H1 (cell line): Measurements from ENCODE around the gene PGPEP1. TPM values are rescaled to one million over a fixed set of nuclear protein-coding genes. Genes with fewer than 3 reads are reported as not detected.

ENCODE experiments used
- CTCF ChIA-PET: fragments of 300-600 bp; sonication (Branson Sonifier 250); formaldehyde crosslinking; loops from one replicate; lab custom pipeline; 2021; ENCODE audit not compliant: partially characterized antibody; lab: Charles Lee
- POLR2A ChIA-PET: fragments of 300-600 bp; sonication (Branson Sonifier 250); formaldehyde crosslinking; loops from one replicate; lab custom pipeline; 2021; ENCODE audit warnings: inconsistent platforms; ENCODE audit not compliant: partially characterized antibody; lab: Charles Lee
- DNase-seq, 2 experiments: peaks; one replicate each; pipeline versions ENCODE4 v3.0.0 to v3.0.0-alpha.2; 2010 to 2022; ENCODE audit warnings: low spot score in 2 of 2, low read depth in 1 of 2, mixed read lengths in 1 of 2
- FAIRE-seq: peaks from 2 replicates; lab custom pipeline; 2011; peaks lifted over from hg19 to GRCh38; lab: Jason Lieb, UNC
- H2AFZ ChIP-seq: 2 replicates; pipeline ENCODE4 v1.8.1; 2012; ENCODE audit warnings: low read length, inconsistent platforms
- H2AK5ac ChIP-seq: 2 replicates; pipeline ENCODE4 v1.6.1; 2013; ENCODE audit warnings: low read depth, low read length
- H2BK120ac ChIP-seq: replicated peaks from 2 replicates; pipeline ENCODE3; 2013; ENCODE audit warnings: low read depth, low read length, inconsistent platforms
- H2BK12ac ChIP-seq: 2 replicates; pipeline ENCODE4 v1.6.1; 2013; ENCODE audit warnings: low read depth, low read length
- H2BK15ac ChIP-seq: 2 replicates; pipeline ENCODE4 v1.6.1; 2013; ENCODE audit warnings: low read length
- H2BK20ac ChIP-seq: 2 replicates; pipeline ENCODE4 v1.6.1; 2013; ENCODE audit warnings: low read length
- H2BK5ac ChIP-seq: 2 replicates; pipeline ENCODE4 v1.6.1; 2013; ENCODE audit warnings: low read depth, low read length
- H3K14ac ChIP-seq: 2 replicates; pipeline ENCODE4 v1.6.1; 2013; ENCODE audit warnings: inconsistent platforms; ENCODE audit not compliant: insufficient read length
- H3K18ac ChIP-seq: 2 replicates; pipeline ENCODE4 v1.6.1; 2013; ENCODE audit warnings: low read length; ENCODE audit errors: extremely low read depth
- H3K23ac ChIP-seq: 2 replicates; pipeline ENCODE4 v1.6.1; 2013; ENCODE audit warnings: inconsistent platforms; ENCODE audit not compliant: insufficient read length
- H3K23me2 ChIP-seq: 2 replicates; pipeline ENCODE4 v1.6.1; 2013; ENCODE audit warnings: low read depth, low read length
- H3K27ac ChIP-seq: 2 replicates; pipeline ENCODE4 v1.6.1; 2011; ENCODE audit warnings: low read depth, low read length, inconsistent platforms
- H3K27me3 ChIP-seq, 4 experiments: replicated peaks in 1 of 4; 1 replicate in 1 of 4; 2 replicates in 3 of 4; pipeline versions ENCODE4 v1.6.1 to v1.8.1; 2011 to 2013; ENCODE audit warnings: low read length in 3 of 4, mild to moderate bottlenecking in 3 of 4, inconsistent platforms in 2 of 4, mixed read lengths in 2 of 4, moderate library complexity in 1 of 4; ENCODE audit not compliant: control insufficient read depth in 3 of 4, insufficient read depth in 3 of 4; ENCODE audit errors: extremely low read depth in 1 of 4
- H3K36me3 ChIP-seq, 4 experiments: 2 replicates each; pipeline versions ENCODE4 v1.6.1 to v1.8.1; 2011 to 2013; ENCODE audit warnings: mild to moderate bottlenecking in 4 of 4, low read length in 3 of 4, moderate library complexity in 2 of 4, control low read depth in 1 of 4, inconsistent platforms in 1 of 4; ENCODE audit not compliant: insufficient read depth in 4 of 4, control insufficient read depth in 2 of 4
- H3K4ac ChIP-seq: replicated peaks from 2 replicates; pipeline ENCODE3; 2013; ENCODE audit warnings: low read length, low read depth, mixed read lengths, inconsistent platforms; ENCODE audit not compliant: insufficient read length
- H3K4me1 ChIP-seq, 4 experiments: replicated peaks in 1 of 4; 1 replicate in 1 of 4; 2 replicates in 3 of 4; pipeline versions ENCODE4 v1.6.1 to v1.8.1; 2011 to 2013; ENCODE audit warnings: low read length in 3 of 4, inconsistent platforms in 2 of 4, mixed read lengths in 1 of 4; ENCODE audit not compliant: insufficient read depth in 4 of 4, control insufficient read depth in 3 of 4
- H3K4me2 ChIP-seq, 2 experiments: 2 replicates each; pipeline versions ENCODE4 v1.6.1 to v1.8.1; 2011 to 2013; ENCODE audit warnings: low read depth in 2 of 2, low read length in 2 of 2, control low read depth in 1 of 2, inconsistent platforms in 1 of 2, mild to moderate bottlenecking in 1 of 2; ENCODE audit not compliant: insufficient read depth in 1 of 2
- H3K4me3 ChIP-seq, 4 experiments: fragments of 200-600, 300-600 bp in 1 of 4; sonication (generic), shearing (Covaris generic), sonication (Bioruptor Twin) in 1 of 4; 2 replicates each; pipeline versions ENCODE4 v1.5.1 to v1.8.1; 2011 to 2016; ENCODE audit warnings: low read length in 4 of 4, low read depth in 3 of 4, control low read depth in 2 of 4, inconsistent platforms in 2 of 4, mild to moderate bottlenecking in 2 of 4, mixed read lengths in 1 of 4, moderate library complexity in 1 of 4; ENCODE audit not compliant: insufficient read depth in 2 of 4; ENCODE audit errors: extremely low read depth in 1 of 4
- H3K56ac ChIP-seq: replicated peaks from 2 replicates; pipeline ENCODE3; 2013; ENCODE audit warnings: low read depth, mild to moderate bottlenecking, mixed read lengths, low read length, inconsistent platforms; ENCODE audit not compliant: insufficient read length
- H3K79me1 ChIP-seq: 2 replicates; pipeline ENCODE4 v1.6.1; 2013; ENCODE audit warnings: low read depth, low read length, control low read depth
- H3K79me2 ChIP-seq, 2 experiments: 2 replicates each; pipeline versions ENCODE4 v1.6.1 to v1.8.1; 2012 to 2013; ENCODE audit warnings: low read length in 2 of 2, mild to moderate bottlenecking in 2 of 2, inconsistent platforms in 1 of 2; ENCODE audit not compliant: insufficient read depth in 2 of 2, control insufficient read depth in 1 of 2
- H3K9ac ChIP-seq, 4 experiments: replicated peaks in 1 of 4; 1 replicate in 1 of 4; 2 replicates in 3 of 4; pipeline versions ENCODE4 v1.6.1 to v1.8.1; 2011 to 2013; ENCODE audit warnings: low read depth in 3 of 4, low read length in 3 of 4, control low read depth in 2 of 4, mild to moderate bottlenecking in 2 of 4, moderate library complexity in 2 of 4, inconsistent platforms in 1 of 4; ENCODE audit errors: extremely low read depth in 1 of 4
- H3K9me3 ChIP-seq, 2 experiments: 2 replicates each; pipeline versions ENCODE4 v1.6.1 to v1.8.1; 2012 to 2013; ENCODE audit warnings: mild to moderate bottlenecking in 2 of 2, moderate library complexity in 2 of 2, control low read depth in 1 of 2, inconsistent platforms in 1 of 2, low read depth in 1 of 2, low read length in 1 of 2, mixed read lengths in 1 of 2; ENCODE audit not compliant: insufficient read depth in 2 of 2
- H4K20me1 ChIP-seq, 2 experiments: replicated peaks in 1 of 2; 2 replicates each; pipeline versions ENCODE3 to v1.8.1; 2011 to 2013; ENCODE audit warnings: inconsistent platforms in 2 of 2, low read length in 2 of 2, mild to moderate bottlenecking in 1 of 2; ENCODE audit not compliant: insufficient read depth in 2 of 2, control insufficient read depth in 1 of 2
- H4K5ac ChIP-seq: 2 replicates; pipeline ENCODE4 v1.6.1; 2013; ENCODE audit warnings: low read length, low read depth, mixed read lengths, inconsistent platforms; ENCODE audit not compliant: insufficient read length
- H4K8ac ChIP-seq: 2 replicates; pipeline ENCODE4 v1.8.0; 2013; ENCODE audit warnings: mild to moderate bottlenecking, moderate library complexity, low read length, inconsistent platforms; ENCODE audit not compliant: insufficient read depth; ENCODE audit errors: extremely low read depth
- H4K91ac ChIP-seq: replicated peaks from 2 replicates; pipeline ENCODE3; 2013; ENCODE audit warnings: low read length, mixed read lengths, inconsistent platforms; ENCODE audit not compliant: insufficient read length
- EZH2 ChIP-seq: fragments of 200-600 bp; sonication (generic); IDR thresholded peaks from 2 replicates; pipeline ENCODE4 v1.7.1; 2012; ENCODE audit warnings: low read depth, mild to moderate bottlenecking, moderate library complexity, low read length, inconsistent platforms; ENCODE audit not compliant: severe bottlenecking
- WGBS, 2 experiments: shearing (Covaris generic) in 1 of 2; methylation state at CpG; one replicate each; pipeline versions ENCODE4 v1.1.6 to v1.1.7; 2013 to 2015; ENCODE audit warnings: low lambda C conversion rate in 2 of 2, mixed read lengths in 2 of 2, inconsistent platforms in 1 of 2, low coverage in 1 of 2, missing lambda C conversion rate in 1 of 2; ENCODE audit not compliant: insufficient replicate concordance in 2 of 2, insufficient coverage in 1 of 2, insufficient read length in 1 of 2; ENCODE audit errors: extremely low coverage in 1 of 2, missing lambda C conversion rate in 1 of 2; 5-methylcytosine and 5-hydroxymethylcytosine counted together
- polyA plus RNA-seq, 7 experiments: library from polyadenylated mRNA; depleted of rRNA in 3 of 7; stranded (reverse) in 5 of 7; unstranded in 2 of 7; fragments of >200 nt in 5 of 7; fragments of 200-250 nt in 2 of 7; gene quantifications; 1 replicate in 5 of 7; 2 replicates in 1 of 7; 4 replicates in 1 of 7; pipeline versions ENCODE4 v1.2.1 to v1.2.3, GENCODE V29; 2011 to 2013; ENCODE audit warnings: missing spikeins in 2 of 7, mixed read lengths in 2 of 7
- total RNA-seq: library from RNA; stranded (reverse); fragmentation: NEBNext Ultra II Directional; extraction: Animal tissue kit (Norgen Biotek cat#: 25700); gene quantifications from 2 replicates; pipeline ENCODE4 v1.2.1, GENCODE V29; 2021

The PGPEP1 gene
- total and polyA plus RNA-seq, 2 of the 8 experiments (the other 6 are each of a cell fraction or from before 2014, with no cell fraction given) = 17.0 to 33.4 TPM

- no peak overlapping the region for H3K56ac ChIP-seq
- H3K27ac ChIP-seq = no peak overlapping the region
- H3K9ac ChIP-seq = no peak overlapping the region; a peak in 1 of 7 replicates
- H3K4me3 ChIP-seq = no peak overlapping the region
- FAIRE-seq (no peak), DNase-seq (no peak)
- no peak overlapping the region for H3K23ac ChIP-seq
- ChIA-PET CTCF (interaction anchor here (1.0 to 13.7 kb wide), 6 partner anchors 10 to 65 kb away, joined by 4 to 242 read pairs (median 16); partner anchors contain the start of genes IQCN and JUND), POLR2A (interaction anchor here (1.0 to 13.8 kb wide), 6 partner anchors 13 to 85 kb away, joined by 3 to 200 read pairs (median 6); partner anchors contain the start of gene JUND)
- H3K4me2 ChIP-seq = no peak overlapping the region
- H4K5ac ChIP-seq = no peak overlapping the region
- peaks cover 18% of the 10 kb centered on the region for H3K79me1 ChIP-seq
- WGBS, 2 experiments = 88% methylated on average over 18 of the region's 18 CpGs; no CpG with 5 or more reads in 1 of the 2 experiments
- no peaks in the 10 kb centered on the region for H3K23me2 ChIP-seq
- H2BK120ac ChIP-seq = no peak overlapping the region
- no peak overlapping the region for H4K91ac ChIP-seq
- H2BK15ac ChIP-seq = no peak overlapping the region
- H2BK20ac ChIP-seq = no peak overlapping the region
- H3K4me1 ChIP-seq = peaks cover 2 to 7% (median 4%) of the 10 kb centered on the region in 4 experiments
- H4K20me1 ChIP-seq = peaks cover 6 to 22% of the 10 kb centered on the region in 2 experiments
- H3K36me3 ChIP-seq = peaks cover 2 to 32% (median 9%) of the 10 kb centered on the region in 4 experiments; a peak in 5 of 8 replicates
- H2BK12ac ChIP-seq = no peak overlapping the region
- no peak overlapping the region for H3K14ac ChIP-seq
- H3K9me3 ChIP-seq = no peaks in the 10 kb centered on the region
- H4K8ac ChIP-seq = no peak overlapping the region
- no peaks in the 10 kb centered on the region for H3K27me3 ChIP-seq
- H2AFZ ChIP-seq = no peak overlapping the region
- H3K18ac ChIP-seq = no peak overlapping the region
- H2BK5ac ChIP-seq = peak overlapping the region; percentile 39; the same call in 1 of the 2 replicates
- no peak overlapping the region for H2AK5ac ChIP-seq
- H3K4ac ChIP-seq = no peak overlapping the region
- no peak for TF ChIP-seq EZH2
- H3K79me2 ChIP-seq = peaks cover 20 to 48% of the 10 kb centered on the region in 2 experiments
Observed at GRCh38 chr19:18317961-18318800, 22.2 kb upstream of the PGPEP1 start.
